T-cell (primary cell): ENCODE data around the gene MALAT1. TPM values are rescaled to one million over a fixed set of nuclear protein-coding genes. Genes with fewer than 3 reads are reported as not detected.
"Not testable (repeated sequence)": the region's sequence is repeated elsewhere in the genome, so short reads cannot be mapped to it uniquely, and the experiment has no call there.

Experiments used
- ATAC-seq, 4 experiments: fragments of 200-7000 bp in 3 of 4; fragments of 150-1000 bp in 1 of 4; cut with Tn5 transposase; replicated peaks in 1 of 4; 1 replicate in 3 of 4; 2 replicates in 1 of 4; pipeline ENCODE4 v1.10.0; 2021; ENCODE audit warnings: moderate library complexity in 3 of 4, mild to moderate bottlenecking in 2 of 4, moderate number of reproducible peaks in 1 of 4
- CTCF ChIA-PET, 2 donors: fragments of 300-600 bp; sonication (Branson Sonifier 250); formaldehyde crosslinking; loops; one replicate each; lab custom pipeline; 2022; ENCODE audit warnings: antibody characterized with exemption in 2 of 2; lab: Charles Lee
- POLR2A ChIA-PET, 2 donors: fragments of 300-600 bp; sonication (Branson Sonifier 250); formaldehyde crosslinking; loops; one replicate each; lab custom pipeline; 2022; ENCODE audit warnings: antibody characterized with exemption in 2 of 2; lab: Charles Lee
- DNase-seq, 35 experiments: peaks; one replicate each; pipeline versions ENCODE4 v3.0.0 to v3.0.0-alpha.2; 2013 to 2023
- H3K27ac ChIP-seq: one replicate; pipeline ENCODE4 v1.5.1; 2013; ENCODE audit warnings: low read length
- H3K27me3 ChIP-seq, 2 experiments: replicated peaks in 1 of 2; 1 replicate in 1 of 2; 2 replicates in 1 of 2; pipeline versions ENCODE4 v1.6.1 to v1.7.0; 2013; ENCODE audit warnings: low read length in 1 of 2, mixed read lengths in 1 of 2; ENCODE audit not compliant: control insufficient read depth in 2 of 2, insufficient read depth in 2 of 2; ENCODE audit errors: extremely low read depth in 1 of 2
- H3K36me3 ChIP-seq, 2 donors: 1 replicate in 1 of 2; 2 replicates in 1 of 2; pipeline versions ENCODE4 v1.6.1 to v1.7.0; 2013; ENCODE audit warnings: low read length in 1 of 2; ENCODE audit not compliant: control insufficient read depth in 2 of 2, insufficient read depth in 1 of 2; ENCODE audit errors: extremely low read depth in 1 of 2
- H3K4me1 ChIP-seq, 2 experiments: 1 replicate in 1 of 2; 2 replicates in 1 of 2; pipeline versions ENCODE4 v1.6.1 to v1.7.0; 2013; ENCODE audit warnings: low read length in 2 of 2, mixed read lengths in 1 of 2; ENCODE audit not compliant: insufficient read depth in 2 of 2, control insufficient read depth in 1 of 2; ENCODE audit errors: extremely low read depth in 1 of 2
- H3K4me3 ChIP-seq, 2 donors: 1 replicate in 1 of 2; 2 replicates in 1 of 2; pipeline versions ENCODE4 v1.5.1 to v1.7.0; 2013; ENCODE audit warnings: mild to moderate bottlenecking in 2 of 2, low read length in 1 of 2, moderate library complexity in 1 of 2; ENCODE audit not compliant: control insufficient read depth in 1 of 2; ENCODE audit errors: extremely low read depth in 1 of 2
- H3K9me3 ChIP-seq: 2 replicates; pipeline ENCODE4 v1.7.0; 2013
- H3K27ac Mint-ChIP-seq, 2 donors: one replicate each; pipeline ENCODE4 v1.8.0; 2020 to 2021; ENCODE audit warnings: mild to moderate bottlenecking in 2 of 2, mixed read lengths in 2 of 2
- H3K27me3 Mint-ChIP-seq, 2 donors: one replicate each; pipeline ENCODE4 v1.8.0; 2021 to 2022; ENCODE audit warnings: mixed read lengths in 2 of 2
- H3K36me3 Mint-ChIP-seq: one replicate; pipeline ENCODE4 v1.8.0; 2021; ENCODE audit warnings: mixed read lengths
- H3K4me1 Mint-ChIP-seq, 3 donors: one replicate each; pipeline ENCODE4 v1.8.0; 2020 to 2022; ENCODE audit warnings: mixed read lengths in 3 of 3, mild to moderate bottlenecking in 1 of 3
- H3K4me3 Mint-ChIP-seq, 3 donors: one replicate each; pipeline ENCODE4 v1.8.0; 2020 to 2022; ENCODE audit warnings: mild to moderate bottlenecking in 3 of 3, mixed read lengths in 3 of 3, moderate library complexity in 3 of 3
- H3K9me3 Mint-ChIP-seq, 3 donors: one replicate each; pipeline ENCODE4 v1.8.0; 2020 to 2022; ENCODE audit warnings: mixed read lengths in 3 of 3
- WGBS: methylation state at CpG from one replicate; pipeline ENCODE4 v1.1.5; 2013; ENCODE audit warnings: missing lambda C conversion rate; ENCODE audit not compliant: insufficient coverage; 5-methylcytosine and 5-hydroxymethylcytosine counted together
- total RNA-seq, 35 experiments: library from RNA in 6 of 35; stranded (reverse) in 6 of 35; fragments of 120-200 nt in 1 of 35; gene quantifications; one replicate each; pipeline versions ENCODE4 v1.2.1 to v1.2.4 and lab custom pipeline; 2013 to 2026

MALAT1 gene
- total RNA-seq, 5 donors from 2014 or later (not counting 1 experiment from before 2014, with no cell fraction given) = 21,382 to 33,585 (median 22,045) TPM

DNA sequence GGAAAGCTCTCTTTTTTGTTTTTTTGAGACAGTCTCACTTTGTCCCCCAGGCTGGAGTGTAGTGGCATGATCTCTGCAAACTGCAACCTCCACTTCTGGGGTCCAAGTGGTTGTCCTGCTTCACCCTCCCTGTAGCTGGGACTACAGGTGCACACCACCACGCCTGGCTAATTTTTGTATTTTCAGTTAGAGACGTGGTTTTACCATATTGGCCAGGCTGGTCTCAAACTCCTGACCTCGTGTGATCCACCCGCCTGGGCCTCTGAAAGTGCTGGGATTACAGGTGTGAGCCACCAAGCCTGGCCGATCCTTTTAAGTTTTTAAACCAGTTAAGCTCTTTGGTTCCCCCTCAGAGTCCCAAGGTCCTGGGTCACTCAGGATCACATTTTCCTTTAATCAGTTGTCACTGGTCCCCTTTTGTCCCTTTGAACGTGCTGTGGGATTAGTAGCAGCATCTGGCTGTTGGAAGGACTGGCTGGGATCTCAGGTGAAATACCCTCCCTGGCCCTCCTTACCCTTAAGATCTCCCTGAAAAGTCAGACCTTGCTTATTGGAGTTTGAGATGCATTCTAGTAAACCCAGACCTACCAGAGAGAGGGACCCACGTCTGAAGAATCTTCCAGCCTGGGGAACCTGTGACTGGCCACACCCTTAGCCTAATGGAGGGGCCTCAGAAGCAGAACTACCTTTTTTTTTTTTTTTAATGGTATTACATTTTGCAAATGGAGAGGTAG lies 8.1 kb downstream of the MALAT1 start:
- Histone ChIP-seq H3K4me3 (no peak overlapping the region), H3K9me3 (no peaks in the 10 kb centered on the region), H3K36me3 (peaks cover 3 to 47% of the 10 kb centered on the region in 2 donors), H3K27me3 (no peaks in the 10 kb centered on the region), H3K4me1 (peaks cover 37 to 40% of the 10 kb centered on the region in 2 experiments), H3K27ac (peak overlapping the region; percentile 12)
- ChIA-PET CTCF (interaction anchor here (0.5 to 6.2 kb wide), 7 partner anchors 9 to 177 kb away, joined by 3 to 56 read pairs (median 7); partner anchors contain the start of gene MALAT1 (in 1 of the 2)), POLR2A (interaction anchor here (0.6 to 5.1 kb wide), 23 partner anchors 7 to 325 kb away, joined by 3 to 96 read pairs (median 5); partner anchors contain the start of gene MALAT1 (in 2 of the 2))
- 25% methylated on average over 5 of the region's 7 CpGs for WGBS
- Mint-ChIP-seq H3K27me3 (no peaks in the 10 kb centered on the region), H3K36me3 (peaks cover 32% of the 10 kb centered on the region), H3K9me3 (no peaks in the 10 kb centered on the region), H3K4me1 (peaks cover 51 to 64% (median 53%) of the 10 kb centered on the region in 3 donors), H3K4me3 (no peak overlapping the region), H3K27ac (peak overlapping the region; percentile 53 to 87)
- peak in 6 of 35 experiments; percentile 21 to 59 (median 48) for DNase-seq
- peak; percentile 16 to 40 (median 22) for ATAC-seq

GRCh38 chr11:65512311-65512710 lies 13.5 kb downstream of the MALAT1 start:
- not testable (repeated sequence) for H3K4me3 Mint-ChIP-seq, H3K27ac ChIP-seq, H3K27me3 ChIP-seq, H3K9me3 Mint-ChIP-seq, H3K27ac Mint-ChIP-seq, H3K27me3 Mint-ChIP-seq, H3K36me3 Mint-ChIP-seq, DNase-seq, H3K36me3 ChIP-seq, H3K9me3 ChIP-seq, ATAC-seq, H3K4me3 ChIP-seq
- peaks cover 0 to 12% of the 10 kb centered on the region in 2 experiments for H3K4me1 ChIP-seq
- POLR2A ChIA-PET = interaction anchor here in 1 of 2 donors (0.7 kb wide), 1 partner anchor 50 kb away, joined by 5 read pairs; no protein-coding TSS in a partner anchor
- H3K4me1 Mint-ChIP-seq = peaks cover 21 to 29% (median 29%) of the 10 kb centered on the region in 3 donors
- CTCF ChIA-PET = interaction anchor here in 1 of 2 donors (0.6 kb wide), 1 partner anchor 20 kb away, joined by 3 read pairs; no protein-coding TSS in a partner anchor
- 100% methylated on average over 1 of the region's 3 CpGs for WGBS

- Mint-ChIP-seq H3K4me1 (peaks cover 6 to 11% (median 9%) of the 10 kb centered on the region in 3 donors), H3K9me3 (no peaks in the 10 kb centered on the region), H3K27ac (peak overlapping the region; percentile 57 to 64), H3K36me3 (no peaks in the 10 kb centered on the region), H3K27me3 (no peaks in the 10 kb centered on the region), H3K4me3 (no peak overlapping the region)
- Histone ChIP-seq H3K4me1 (no peaks in the 10 kb centered on the region), H3K9me3 (no peaks in the 10 kb centered on the region), H3K36me3 (no peaks in the 10 kb centered on the region), H3K27me3 (no peaks in the 10 kb centered on the region), H3K27ac (no peak overlapping the region), H3K4me3 (no peak overlapping the region)
- 79% methylated on average over 5 of the region's 5 CpGs for WGBS
- ChIA-PET CTCF (interaction anchor here in 1 of 2 donors (0.6 kb wide), 2 partner anchors 9 to 76 kb away, joined by 3 to 4 read pairs; no protein-coding TSS in a partner anchor), POLR2A (interaction anchor here (0.6 kb wide), 2 partner anchors 18 to 565 kb away, joined by 3 to 5 read pairs; partner anchors contain the start of gene MALAT1 (in 1 of the 2))
- DNase-seq = no peak
- ATAC-seq = peak in 3 of 4 experiments; percentile 23 to 29 (median 24)
Observed at GRCh38 chr11:65516135-65516968, 17.5 kb downstream of the MALAT1 start.

- not testable (repeated sequence) for H3K27ac Mint-ChIP-seq, H3K4me3 ChIP-seq, ATAC-seq, H3K36me3 Mint-ChIP-seq, H3K27ac ChIP-seq, H3K27me3 ChIP-seq, H3K27me3 Mint-ChIP-seq, H3K36me3 ChIP-seq, H3K9me3 Mint-ChIP-seq, DNase-seq, H3K4me3 Mint-ChIP-seq, H3K9me3 ChIP-seq
- H3K4me1 ChIP-seq = peaks cover 20 to 21% of the 10 kb centered on the region in 2 experiments
- peaks cover 29 to 38% (median 30%) of the 10 kb centered on the region in 3 donors for H3K4me1 Mint-ChIP-seq
- POLR2A ChIA-PET = interaction anchor here in 1 of 2 donors (0.6 to 0.7 kb wide), 2 partner anchors 95 to 184 kb away, joined by 3 to 19 read pairs; no protein-coding TSS in a partner anchor
- CTCF ChIA-PET = interaction anchor here in 1 of 2 donors (0.7 kb wide), 1 partner anchor 127 kb away, joined by 4 read pairs; no protein-coding TSS in a partner anchor
- WGBS = 100% methylated on average over 3 of the region's 8 CpGs
Observed at GRCh38 chr11:65518941-65519549, 20.2 kb downstream of the MALAT1 start.

GRCh38 chr11:65521777-65522521 lies 23.1 kb downstream of the MALAT1 start:
- H3K36me3 Mint-ChIP-seq, H3K9me3 ChIP-seq, H3K9me3 Mint-ChIP-seq, H3K27me3 ChIP-seq, CTCF ChIA-PET, ATAC-seq, POLR2A ChIA-PET, H3K36me3 ChIP-seq, H3K27me3 Mint-ChIP-seq: not testable (repeated sequence)
- peak overlapping the region; percentile 86 to 93 for H3K27ac Mint-ChIP-seq
- Histone ChIP-seq H3K4me1 (peaks cover 33 to 44% of the 10 kb centered on the region in 2 experiments), H3K4me3 (peak overlapping the region; percentile 36 to 42), H3K27ac (peak overlapping the region; percentile 70)
- H3K4me1 Mint-ChIP-seq = peaks cover 40 to 44% (median 43%) of the 10 kb centered on the region in 3 donors
- peak in 9 of 35 experiments; percentile 34 to 65 (median 47) for DNase-seq
- 63% methylated on average over 5 of the region's 20 CpGs for WGBS
- peak overlapping the region; percentile 63 to 73 (median 72) for H3K4me3 Mint-ChIP-seq
